ENCODE data around the gene NR1H4. TPM values are rescaled to one million over a fixed set of nuclear protein-coding genes. Genes with fewer than 3 reads are reported as not detected.
"Not testable (repeated sequence)": the region's sequence is repeated elsewhere in the genome, so short reads cannot be mapped to it uniquely, and the experiment has no call there.

The NR1H4 gene
- not detected in 2 replicates for total RNA-seq (2014; rRNA removed; shearing (Covaris generic))
- polyA plus RNA-seq (2015; cell fraction: cytosol; rRNA removed), result not detected in 2 replicates
- not detected in 2 replicates for polyA plus RNA-seq (2015; cell fraction: nucleus; rRNA removed)

DNA sequence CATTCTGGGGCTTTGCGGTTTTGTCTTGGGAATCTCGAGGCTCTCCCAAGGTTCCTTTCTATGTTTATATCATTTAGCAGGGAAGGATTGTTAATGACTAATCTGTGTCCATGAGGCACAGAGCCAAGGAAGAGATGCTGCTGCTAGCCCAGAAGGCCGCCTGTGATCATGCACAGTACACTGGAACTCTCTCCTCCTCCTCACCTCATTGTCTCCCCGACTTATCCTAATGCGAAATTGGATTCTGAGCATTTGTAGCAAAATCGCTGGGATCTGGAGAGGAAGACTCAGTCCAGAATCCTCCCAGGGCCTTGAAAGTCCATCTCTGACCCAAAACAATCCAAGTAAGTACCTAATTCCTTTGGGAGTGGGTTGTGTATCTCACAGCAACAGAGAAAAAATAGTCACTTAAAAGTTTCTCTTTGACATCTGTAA lies at the start of gene NR1H4:
Gene NR1H4 (plus strand): TSS at position 151 of the 435 bp plus-strand sequence. CDS start 19,458 bp downstream, outside the sequence.
- DNase-seq (ENCODE audit: low read depth), result no peak

DNA sequence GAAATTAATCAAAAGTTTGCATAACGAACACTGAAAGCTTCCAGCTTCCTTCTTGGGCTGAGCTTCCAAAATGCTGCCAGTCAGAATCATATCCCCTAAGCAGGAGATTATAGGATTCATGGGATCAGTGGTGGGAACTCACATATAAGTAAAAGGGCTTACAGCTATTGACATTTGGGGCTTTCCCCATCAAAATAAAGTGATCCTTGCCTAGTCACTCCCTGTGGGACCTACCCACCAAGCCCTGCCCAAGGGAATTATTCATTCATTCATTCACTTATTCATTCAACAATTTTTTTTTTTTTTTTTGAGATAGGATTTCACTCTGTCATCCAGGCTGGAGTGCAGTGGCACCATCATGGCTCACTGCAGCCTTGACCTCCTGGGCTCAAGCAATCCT lies 47.5 kb upstream of the NR1H4 start:
- no peak for DNase-seq (ENCODE audit: low read depth)

DNA sequence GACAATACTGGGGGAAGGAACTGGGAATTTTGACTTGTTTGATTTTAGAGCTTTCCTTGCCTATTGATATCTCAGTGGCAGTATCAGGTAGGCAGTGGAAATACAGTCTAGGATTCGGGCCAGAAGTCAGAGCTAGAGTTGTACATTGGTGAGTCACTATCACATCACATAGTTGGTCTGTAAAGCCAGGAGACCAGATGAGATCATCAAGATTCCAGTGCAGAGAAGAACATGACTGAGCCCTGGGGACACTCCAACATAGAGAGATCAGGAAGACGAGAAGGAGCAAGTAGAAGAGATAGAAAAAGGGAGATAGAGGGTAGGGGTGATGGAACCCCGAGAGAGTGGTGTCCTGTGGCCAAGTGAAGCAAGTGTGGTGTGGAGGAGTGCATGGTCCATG lies 46.6 kb upstream of the NR1H4 start:
- DNase-seq (ENCODE audit: low read depth), result peak; percentile 78

DNA sequence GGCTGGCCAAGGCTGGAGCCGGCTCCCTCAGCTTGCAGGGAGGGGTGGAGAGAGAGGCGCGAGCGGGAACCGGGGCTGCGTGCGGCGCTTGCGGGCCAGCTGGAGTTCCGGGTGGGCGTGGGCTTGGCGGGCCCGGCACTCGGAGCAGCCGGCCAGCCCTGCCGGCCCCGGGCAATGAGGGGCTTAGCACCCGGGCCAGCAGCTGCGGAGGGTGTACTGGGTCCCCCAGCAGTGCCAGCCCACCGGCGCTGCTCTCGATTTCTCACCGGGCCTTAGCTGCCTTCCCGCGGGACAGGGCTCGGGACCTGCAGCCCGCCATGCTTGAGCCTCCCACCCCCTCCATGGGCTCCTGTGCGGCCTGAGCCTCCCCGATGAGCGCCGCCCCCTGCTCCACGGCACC lies 43.4 kb upstream of the NR1H4 start:
- not testable (repeated sequence) for DNase-seq (ENCODE audit: low read depth)

DNA sequence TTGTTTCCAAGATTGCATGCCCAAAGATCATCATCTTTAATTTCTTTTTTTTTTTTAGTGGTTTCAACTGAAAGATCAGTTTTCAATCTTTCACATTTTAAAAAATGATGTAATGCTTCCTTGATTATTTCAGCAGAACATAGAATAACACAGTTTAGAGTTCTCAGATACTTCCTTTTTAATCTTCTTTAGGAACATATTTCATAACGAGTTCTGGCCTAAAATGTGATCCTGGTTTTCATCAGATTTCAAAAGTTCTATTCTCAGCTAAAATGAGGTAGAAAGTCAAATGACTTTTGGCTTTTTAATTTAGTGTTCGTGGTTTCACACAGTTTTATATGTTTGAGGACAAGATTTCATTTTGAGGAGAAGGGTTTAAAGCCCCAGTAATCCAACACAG lies 40.0 kb upstream of the NR1H4 start:
- no peak for DNase-seq (ENCODE audit: low read depth)

DNA sequence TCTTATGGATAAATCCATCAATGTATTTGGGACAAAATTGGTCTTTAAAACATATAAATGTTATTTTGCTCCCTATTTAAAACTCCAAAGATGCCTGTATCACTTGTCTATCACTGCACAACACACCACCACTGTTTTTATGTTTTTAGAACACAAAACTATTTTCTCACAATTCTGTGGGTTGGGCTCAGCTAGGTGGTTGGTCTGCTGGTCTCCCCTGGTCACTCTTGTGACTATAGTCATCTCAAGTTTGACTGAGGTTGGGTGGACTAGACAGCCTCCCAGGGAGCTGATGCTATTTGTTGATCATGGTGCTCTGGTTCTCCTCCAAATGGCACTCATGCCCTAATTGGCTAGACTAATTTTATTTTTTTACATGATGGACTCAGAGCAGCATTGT lies 39.5 kb upstream of the NR1H4 start:
- no peak for DNase-seq (ENCODE audit: low read depth)

DNA sequence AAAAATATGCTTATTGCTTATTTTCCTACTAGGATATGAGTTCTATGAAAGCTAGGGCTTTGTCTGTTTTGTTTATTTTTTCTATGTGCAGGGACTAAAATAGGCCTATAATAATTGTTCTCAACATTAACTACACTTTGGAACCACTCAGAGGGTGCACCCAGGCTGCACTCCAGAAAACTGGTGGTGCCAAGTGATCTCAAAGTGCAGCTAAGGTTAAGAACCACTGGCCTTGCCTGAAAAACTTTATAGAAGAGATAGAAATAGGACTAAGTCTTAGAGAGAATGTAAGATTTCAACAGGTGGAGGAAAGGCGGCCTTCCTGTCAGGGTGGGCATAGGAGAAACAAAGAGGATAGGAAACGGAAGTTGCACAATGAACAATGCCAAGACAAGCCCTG lies 37.7 kb upstream of the NR1H4 start:
- no peak for DNase-seq (ENCODE audit: low read depth)

DNA sequence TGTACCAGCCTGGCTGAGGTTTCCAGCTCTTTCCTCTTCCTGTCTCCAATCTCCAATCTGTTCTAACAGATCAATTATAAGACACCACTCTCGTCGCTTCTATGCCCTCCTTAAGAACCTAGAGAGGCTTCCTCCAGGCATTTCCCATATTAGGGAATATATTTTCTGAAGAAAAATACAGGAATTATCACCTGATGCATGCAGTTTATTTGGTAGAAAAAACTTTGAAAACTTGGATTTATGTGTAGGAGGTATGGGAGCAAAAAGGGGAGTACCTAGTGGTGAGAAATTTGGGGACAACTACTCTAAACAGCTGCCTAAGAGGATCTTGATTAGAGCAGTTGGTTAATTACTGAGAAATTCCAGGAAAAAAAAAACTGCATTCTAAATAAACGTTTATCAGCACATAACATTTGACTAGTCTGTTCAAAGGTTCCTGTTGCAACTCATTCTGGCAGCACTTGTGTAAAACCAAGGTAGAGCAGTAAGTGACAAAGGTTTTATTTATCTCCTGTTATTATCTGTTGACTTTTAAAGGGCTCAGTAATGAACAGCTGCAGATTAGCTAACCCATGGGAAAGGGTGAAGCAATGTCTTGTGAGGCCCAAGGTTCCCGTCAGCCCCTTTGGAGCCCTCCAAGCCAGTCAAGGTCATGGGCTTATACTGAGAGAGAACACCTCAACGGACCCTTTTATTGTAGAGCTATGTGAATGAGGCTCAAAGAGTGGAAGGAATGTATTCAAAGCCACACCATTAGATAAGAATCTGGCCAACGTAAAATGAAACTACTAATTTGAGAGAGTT lies 36.4 kb upstream of the NR1H4 start:
- DNase-seq (ENCODE audit: low read depth), result no peak

DNA sequence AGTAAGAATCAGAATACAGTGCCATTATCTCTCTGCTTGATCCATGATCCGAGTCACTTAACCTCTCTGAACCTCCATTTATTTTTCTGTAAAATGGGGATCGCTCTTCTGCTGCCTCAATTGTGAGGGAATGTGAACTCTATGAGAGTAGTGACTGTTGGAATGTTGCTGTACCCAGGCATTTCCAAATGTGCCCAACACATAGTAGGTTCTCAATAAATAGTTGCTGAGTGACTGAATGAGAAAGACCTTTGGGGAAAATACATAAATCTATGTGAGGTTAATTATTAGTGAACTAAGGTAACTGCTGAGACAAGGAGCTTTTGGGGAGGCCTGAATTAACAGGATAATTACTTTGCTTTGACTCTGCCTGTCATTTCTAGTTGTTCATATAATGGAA lies 33.9 kb upstream of the NR1H4 start:
- DNase-seq (ENCODE audit: low read depth), result no peak

DNA sequence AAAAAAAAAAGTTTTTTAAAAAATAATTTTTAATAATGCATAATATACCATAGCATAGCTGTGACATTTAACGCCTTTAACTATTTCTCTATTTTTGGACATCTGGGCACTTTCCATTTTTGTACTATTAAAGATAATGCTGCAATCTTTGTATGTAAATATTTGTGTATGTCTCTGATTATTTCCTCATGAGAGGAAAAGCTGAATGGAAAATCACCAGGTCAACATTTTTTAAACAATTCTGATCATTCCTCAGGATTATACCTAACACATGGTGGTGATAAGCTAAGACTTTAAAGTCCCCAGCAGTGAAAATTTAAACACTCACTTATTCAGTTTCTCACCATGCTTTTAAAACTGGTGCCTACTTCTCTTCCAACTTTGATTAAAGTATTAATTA lies 31.3 kb upstream of the NR1H4 start:
- DNase-seq (ENCODE audit: low read depth), result no peak

DNA sequence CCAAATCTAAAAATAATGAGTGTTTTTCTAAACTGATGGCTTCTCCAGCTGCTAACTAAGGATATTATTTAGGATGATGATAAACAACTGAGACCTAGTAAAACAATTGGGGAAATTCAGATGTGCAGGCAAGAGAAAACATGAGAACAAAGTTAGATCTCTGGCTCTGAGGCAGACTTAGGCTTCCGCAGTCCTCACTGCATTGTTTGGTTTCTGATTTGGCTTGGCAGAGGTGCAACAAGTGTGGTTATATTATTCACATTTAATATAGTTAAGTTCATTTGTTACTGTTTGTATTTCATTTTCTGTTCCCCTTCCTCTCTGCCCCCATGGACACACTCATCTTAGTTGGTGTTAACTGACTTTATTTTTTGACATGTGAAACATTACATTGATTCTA lies 30.2 kb upstream of the NR1H4 start:
- no peak for DNase-seq (ENCODE audit: low read depth)

DNA sequence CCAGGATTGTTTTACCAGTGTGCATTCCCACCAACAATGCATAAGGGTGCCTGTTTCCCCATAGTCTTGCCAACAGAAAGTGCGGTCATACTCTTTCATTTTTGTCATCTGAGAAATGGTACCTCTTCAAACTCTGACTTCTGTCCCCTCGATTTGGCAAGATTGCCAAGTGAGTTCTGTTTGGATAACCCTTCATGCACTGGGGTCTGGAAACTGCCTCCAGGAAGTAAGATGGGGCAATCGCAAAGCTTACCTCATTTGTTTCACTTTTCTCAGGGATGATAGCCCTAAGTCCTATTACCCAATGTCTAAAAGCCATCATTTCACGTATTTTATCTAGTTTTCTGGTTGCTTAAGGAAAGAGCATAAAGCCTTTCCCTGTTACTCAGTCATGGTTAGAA lies 28.6 kb upstream of the NR1H4 start:
- no peak for DNase-seq (ENCODE audit: low read depth)

DNA sequence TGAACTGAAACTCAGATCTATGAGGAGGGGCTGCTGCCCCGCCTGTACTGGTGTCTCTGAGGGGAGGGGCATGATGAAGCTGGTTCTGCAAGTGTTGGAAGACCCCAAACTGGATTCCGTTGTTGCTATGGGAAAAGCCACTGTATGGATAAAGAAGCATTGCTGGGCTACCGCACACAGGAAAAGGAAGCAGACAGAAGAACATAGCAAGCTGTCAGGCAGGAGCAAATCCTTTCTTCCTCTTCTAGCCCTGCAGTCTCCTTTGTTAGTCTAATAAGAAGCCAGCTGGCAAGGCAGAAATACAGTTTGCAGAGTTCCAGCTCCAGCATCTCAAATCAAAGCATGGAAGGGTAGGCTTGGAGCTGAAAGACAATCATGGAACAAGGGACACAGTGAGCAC lies 26.3 kb upstream of the NR1H4 start:
- no peak for DNase-seq (ENCODE audit: low read depth)

DNA sequence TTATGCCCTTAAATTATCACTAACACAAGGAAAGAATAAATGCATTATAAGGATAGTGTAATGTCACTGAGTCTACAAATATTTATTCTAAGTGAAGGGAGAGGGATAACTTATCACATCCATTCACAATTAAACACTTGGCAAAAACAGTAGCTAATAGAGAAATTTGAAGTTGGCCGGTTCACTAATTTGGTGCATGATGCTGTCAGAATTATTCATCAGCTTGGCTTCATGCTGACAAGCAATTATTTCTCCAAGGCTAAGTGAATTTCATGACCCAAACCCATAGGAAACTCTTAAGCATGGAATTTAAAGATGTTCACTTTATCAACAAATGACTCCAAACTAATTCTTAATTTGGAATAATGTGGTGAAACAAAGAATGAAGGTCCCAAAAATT lies 25.0 kb upstream of the NR1H4 start:
- DNase-seq (ENCODE audit: low read depth), result no peak

DNA sequence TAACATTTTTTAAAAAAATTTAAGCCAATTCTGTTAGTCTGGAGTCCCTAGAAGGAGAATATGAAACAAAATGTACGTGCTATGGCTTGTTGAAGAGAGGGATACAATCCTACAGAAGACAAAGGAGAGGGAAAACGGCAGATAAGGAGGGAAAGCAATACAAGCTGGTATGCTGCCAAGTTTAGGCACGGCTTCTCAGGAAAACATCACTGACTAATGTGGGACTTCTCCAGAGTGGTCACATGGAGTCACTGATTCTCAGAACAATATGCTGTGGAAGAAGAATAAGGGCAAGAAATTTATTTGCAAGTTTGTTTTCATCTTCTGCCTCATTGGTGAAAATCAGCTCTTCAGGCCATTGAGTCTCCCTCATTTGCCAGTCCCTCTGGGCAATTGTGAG lies 22.9 kb upstream of the NR1H4 start:
- DNase-seq (ENCODE audit: low read depth), result peak; percentile 5

DNA sequence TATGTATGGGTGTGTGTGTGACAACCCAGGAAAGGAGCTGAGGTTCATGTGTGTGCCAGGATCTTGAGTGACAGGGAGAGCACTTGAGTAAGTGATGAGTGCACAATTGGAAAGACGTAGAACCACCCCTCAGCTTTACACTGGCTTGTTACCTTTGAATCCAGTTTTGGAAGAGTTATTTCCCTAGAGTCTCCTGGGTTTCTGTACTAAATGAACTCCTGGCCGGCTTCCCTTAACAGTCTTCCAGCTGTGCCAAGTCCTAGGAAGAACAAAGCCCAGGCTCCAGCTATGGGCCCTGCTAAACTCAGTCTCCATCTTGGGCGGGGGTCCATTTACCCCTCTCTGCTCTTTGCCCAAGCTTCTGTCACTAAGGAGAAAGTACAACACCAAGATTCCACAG lies 19.7 kb upstream of the NR1H4 start:
- no peak for DNase-seq (ENCODE audit: low read depth)

DNA sequence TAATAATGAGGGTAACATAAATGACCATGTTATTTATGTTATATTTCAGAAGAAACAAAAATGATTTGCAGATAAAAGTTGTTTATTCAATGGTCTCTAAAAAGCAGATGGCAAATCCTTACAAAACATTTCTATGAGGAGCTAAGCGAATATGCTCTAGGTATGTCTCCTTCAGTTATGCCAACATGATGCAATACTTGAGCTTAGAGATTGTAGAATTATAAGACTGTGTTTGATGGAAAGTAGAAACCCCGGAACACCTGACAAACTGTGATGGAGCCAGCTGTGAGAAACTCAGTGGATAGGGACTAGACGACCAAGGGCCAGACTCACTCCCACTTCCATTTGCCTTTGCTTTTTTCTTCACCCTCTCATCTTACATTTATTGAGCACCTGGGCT lies 17.8 kb upstream of the NR1H4 start:
- no peak for DNase-seq (ENCODE audit: low read depth)

DNA sequence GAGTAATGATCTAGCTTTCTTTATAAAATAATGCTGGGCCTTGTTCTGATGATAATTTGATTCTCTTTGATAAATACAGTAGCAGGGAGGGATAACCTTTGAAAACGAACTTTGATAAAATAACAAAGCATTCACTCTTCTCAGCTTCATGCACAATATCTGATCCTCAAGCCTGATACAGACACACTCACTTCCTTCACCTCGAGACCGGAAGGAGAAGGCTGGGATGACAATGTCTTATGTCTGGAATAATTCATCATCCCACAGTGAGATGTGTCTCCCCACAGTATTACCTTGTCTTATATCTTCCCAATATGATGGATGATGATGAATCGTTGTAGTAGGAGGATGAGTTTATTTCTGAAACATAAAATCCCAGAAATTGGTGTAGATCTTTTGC lies 15.5 kb upstream of the NR1H4 start:
- DNase-seq (ENCODE audit: low read depth), result no peak

DNA sequence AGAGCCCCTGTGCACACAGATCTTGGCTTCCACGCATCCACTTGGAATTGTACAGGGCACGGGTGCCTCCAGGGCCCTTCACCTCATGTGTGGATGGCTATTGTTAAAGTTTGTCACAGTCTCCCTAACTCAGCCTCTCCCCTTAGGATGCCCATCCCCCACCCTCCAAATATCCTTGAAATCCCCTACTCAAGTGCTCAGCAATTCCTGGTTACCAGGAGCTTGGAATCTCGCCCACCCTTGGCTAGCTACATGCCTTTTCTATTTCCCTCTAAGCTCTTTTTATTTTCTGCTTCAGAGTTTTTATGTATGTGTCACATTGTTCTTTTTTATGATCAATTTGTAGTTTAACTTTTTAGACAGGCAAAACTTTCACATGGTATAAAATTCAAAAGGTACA lies 13.0 kb upstream of the NR1H4 start:
- no peak for DNase-seq (ENCODE audit: low read depth)

DNA sequence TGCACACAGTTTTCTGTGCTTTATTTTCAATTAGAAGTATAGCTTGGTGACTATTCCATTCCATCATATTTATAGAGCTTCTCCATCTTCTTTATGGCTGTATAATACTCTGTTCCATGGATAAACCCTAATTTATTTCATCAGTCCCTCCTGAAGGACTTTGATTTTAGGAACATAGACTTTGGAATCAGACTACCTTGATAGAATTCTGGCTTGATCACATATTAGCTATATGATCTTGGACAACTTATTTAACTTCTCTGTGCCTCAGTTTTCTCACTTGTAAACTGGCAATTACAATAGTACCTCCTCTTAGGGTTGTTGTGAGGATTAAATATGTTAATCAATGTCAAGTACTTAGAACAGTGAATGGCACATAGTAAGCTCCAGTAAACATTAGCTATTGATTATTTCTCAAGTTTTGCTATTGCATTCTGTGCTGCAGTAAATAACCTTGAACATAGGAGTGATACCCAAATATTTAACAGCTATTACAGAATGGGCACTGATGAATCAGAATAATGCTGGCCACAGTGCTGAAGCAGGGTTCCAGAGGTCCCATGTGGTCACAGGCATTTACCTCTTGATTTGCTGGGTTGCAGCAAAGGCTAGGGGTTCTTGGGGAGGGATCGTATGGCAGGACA lies 12.2 kb upstream of the NR1H4 start:
- no peak for DNase-seq (ENCODE audit: low read depth)

DNA sequence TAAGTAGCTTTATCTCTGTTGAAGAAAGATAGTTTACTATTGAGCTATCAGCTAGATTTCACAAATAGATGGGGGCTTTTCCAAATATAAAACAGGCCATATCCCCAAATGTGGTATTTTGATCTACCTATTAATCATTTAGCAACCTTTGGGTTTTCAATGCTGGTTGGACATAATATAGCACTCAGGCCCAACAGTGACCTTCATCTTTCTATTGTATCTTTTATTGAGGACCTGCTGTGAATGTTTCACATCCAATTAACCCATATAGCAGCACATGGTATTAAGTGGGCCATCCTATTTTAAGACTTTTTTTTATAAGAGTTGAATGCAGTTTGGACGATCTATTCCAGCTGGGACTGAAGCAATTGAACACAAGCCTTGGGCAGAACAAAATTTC lies 10.0 kb upstream of the NR1H4 start:
- no peak for DNase-seq (ENCODE audit: low read depth)

DNA sequence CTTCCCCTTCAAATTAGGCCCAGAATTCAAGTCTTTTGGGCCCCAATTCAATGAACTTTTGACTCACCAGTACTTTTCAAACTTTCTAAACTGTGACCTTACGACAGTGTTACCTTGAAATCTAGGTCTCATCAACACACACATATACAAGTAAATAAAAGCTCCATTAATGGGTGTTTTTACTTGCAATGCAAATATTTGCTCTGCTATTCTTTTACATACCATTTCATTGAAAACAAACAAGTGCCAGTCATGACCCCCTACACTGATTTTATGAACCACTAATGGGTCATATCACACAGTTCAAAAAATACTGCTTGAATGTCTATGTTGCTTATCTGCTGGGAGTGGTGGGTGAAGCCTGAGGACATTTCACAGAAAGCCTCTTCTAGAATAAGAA lies 9.1 kb upstream of the NR1H4 start:
- DNase-seq (ENCODE audit: low read depth), result no peak

DNA sequence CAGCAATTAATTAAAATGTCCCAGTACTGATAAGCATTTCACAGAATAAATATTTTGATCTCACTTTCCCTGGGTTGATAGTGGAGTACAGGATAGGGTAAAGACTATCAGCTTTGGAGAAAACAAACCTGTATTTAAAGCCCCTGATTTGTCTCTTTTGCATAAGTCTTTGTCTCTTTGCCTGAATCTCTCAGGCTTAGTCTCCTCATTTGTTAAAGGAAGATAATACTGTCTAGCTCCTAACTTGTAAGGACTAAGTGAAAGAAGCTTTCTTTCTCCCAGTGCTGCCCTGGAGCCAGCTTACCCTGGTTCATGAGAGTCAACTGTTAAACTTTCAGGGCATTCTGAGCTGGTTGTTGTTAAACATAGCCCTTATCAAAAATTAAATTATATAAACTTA lies 5.5 kb upstream of the NR1H4 start:
- DNase-seq (ENCODE audit: low read depth), result no peak
